ENCODE results near the gene CCDC144A.
A peak's percentile ranks its signal among the peaks of the same experiment; 100 is the strongest.
"Not testable (repeated sequence)": the region's sequence is repeated elsewhere in the genome, so short reads cannot be mapped to it uniquely, and the experiment has no call there.

The CCDC144A gene, protein sequence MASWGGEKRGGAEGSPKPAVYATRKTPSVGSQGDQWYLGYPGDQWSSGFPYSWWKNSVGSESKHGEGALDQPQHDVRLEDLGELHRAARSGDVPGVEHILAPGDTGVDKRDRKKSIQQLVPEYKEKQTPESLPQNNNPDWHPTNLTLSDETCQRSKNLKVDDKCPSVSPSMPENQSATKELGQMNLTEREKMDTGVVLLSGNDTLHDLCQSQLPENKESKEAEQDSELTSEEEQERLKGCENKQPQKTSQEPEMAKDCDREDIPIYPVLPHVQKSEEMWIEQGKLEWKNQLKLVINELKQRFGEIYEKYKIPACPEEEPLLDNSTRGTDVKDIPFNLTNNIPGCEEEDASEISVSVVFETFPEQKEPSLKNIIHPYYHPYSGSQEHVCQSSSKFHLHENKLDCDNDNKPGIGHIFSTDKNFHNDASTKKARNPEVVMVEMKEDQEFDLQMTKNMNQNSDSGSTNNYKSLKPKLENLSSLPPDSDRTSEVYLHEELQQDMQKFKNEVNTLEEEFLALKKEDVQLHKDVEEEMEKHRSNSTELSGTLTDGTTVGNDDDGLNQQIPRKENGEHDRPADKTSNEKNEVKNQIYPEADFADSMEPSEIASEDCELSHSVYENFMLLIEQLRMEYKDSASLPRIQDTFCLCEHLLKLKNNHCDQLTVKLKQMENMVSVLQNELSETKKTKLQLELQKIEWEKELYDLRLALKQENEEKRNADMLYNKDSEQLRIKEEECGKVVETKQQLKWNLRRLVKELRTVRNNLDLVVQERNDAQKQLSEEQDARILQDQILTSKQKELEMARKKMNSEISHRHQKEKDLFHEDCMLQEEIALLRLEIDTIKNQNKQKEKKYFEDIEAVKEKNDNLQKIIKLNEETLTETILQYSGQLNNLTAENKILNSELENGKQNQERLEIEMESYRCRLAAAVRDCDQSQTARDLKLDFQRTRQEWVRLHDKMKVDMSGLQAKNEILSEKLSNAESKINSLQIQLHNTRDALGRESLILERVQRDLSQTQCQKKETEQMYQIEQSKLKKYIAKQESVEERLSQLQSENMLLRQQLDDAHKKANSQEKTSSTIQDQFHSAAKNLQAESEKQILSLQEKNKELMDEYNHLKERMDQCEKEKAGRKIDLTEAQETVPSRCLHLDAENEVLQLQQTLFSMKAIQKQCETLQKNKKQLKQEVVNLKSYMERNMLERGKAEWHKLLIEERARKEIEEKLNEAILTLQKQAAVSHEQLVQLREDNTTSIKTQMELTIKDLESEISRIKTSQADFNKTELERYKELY (N-terminal part only)

DNA sequence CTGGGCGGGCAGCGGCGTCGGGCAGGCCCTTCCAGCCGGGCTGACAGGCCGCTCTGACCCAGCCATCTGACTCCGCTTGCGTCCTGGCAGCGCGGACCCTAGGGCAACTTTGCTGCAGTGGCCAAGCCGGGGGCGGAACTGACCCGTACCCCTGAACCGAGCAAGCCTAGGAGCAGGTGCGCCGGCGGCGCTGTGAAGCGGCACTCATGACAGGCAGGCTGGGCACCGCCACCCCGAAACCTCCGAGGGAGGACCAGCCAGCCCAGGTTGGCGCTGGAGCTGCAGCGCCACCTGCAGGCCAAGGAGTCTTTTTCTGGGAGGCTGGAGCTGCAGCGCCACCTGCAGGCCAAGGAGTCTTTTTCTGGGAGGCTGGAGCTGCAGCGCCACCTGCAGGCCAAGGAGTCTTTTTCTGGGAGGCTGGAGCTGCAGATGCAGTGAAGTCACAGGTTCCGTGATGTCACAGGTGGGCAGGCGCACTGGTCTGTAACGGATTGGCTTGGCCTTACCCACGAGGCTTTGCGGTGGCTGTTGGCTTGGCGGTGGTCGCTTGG, at the start of gene CCDC144A:
TSS of gene CCDC144A (plus strand) at position 511 of the 551 bp plus-strand sequence. CDS start 160 bp downstream, outside the sequence.
- DNase-seq, result peak; percentile 53 to 74

DNA sequence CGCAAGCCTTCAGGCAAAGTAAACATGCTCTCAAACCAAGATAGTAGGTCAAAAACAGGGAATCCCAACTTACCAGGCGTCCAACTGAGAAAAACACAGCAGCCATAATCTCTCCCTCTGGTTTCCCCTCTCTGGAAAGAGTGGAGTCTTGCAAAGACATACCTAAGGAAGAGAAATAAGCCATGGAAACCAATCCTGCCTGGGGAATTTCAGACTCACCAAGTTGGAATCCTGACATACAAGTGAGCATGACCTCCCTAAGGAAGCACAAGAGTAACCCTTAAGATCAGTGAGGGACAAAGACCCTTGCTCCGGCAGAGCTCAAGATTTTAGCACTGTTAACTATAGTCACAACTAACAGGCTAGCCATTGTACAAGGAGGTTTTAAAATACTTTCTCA, 40.5 kb upstream of the CCDC144A start:
- no peak for DNase-seq

DNA sequence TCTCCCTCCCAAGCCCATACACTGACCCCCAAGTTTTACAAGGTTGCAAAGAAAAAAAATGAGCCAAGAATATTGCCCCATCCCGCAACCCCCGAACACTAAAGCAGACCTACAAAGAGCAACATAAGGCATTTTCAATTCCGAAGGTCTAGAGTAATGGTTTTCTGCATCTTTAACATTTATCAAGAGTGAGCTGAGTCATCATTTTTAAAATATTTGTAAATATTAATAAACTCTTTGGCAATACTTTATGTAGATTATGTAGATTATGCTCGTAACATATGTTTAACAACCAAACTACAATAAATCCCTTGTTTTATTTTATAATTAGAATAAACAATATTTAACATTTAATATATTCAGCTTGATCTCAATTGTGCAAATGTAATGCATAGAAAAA, 37.8 kb upstream of the CCDC144A start:
- DNase-seq, result no peak

DNA sequence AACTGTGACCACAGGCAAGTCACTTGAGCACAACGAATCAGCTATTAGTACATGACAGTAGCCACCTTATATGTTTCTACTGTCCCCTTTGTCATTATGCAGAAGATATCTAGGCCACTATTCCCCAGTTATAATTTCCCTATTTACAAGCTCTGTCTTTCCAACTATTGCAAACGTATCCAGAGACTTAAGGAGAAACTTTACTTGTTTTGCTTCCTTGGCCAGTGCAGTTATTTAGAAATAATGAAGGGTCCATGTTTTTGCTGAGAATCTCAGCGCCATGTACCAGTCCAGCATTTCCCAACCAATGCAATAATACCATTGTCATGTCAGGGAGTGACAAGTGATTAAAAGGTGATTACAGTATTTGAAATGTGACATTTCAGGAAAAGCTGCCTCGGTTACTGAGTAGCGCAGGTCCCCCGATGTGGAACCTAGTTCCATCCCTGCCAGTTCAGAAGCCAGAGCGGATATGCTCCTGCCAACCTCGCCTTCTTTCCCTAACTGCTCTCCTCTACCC, 37.1 kb upstream of the CCDC144A start:
- DNase-seq, result no peak

DNA sequence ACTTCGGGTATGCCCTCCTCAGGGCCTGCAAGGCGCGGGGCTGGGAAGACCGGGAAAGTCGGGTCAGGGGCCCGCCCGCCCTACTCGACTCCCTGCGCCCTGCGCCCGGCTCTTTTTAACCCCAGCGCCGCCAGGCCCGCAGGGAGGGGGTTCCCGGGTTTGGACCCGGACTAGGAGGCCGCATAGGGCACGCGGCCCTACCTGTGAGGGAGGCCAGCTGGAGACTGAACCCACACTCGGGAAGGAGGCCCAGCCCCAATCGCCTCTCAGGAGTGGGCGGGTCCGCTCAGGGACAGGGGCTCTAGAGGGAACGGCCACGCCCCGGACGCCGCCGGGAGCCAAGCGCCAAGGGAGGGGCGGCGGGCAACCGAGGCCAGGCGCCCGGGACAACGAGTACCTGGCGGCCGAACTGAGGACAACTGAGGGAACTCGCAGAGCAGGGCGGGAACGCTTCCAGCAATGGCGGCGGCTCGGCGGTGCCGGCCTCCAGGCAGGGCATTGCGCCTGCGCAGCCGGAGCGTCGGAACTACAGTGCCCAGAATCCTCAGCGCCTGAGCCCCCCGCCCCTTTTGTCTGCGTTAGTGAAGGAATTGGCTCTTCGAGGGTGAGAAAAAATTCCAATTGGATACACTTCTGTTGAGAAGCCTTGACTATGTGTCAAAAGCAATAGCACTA, 36.5 kb upstream of the CCDC144A start, which contains the start of gene ZNF624:
TSS of gene ZNF624 (minus strand) at position 484 of the 675 bp plus-strand sequence.
- peak; percentile 83 to 86 for DNase-seq

DNA sequence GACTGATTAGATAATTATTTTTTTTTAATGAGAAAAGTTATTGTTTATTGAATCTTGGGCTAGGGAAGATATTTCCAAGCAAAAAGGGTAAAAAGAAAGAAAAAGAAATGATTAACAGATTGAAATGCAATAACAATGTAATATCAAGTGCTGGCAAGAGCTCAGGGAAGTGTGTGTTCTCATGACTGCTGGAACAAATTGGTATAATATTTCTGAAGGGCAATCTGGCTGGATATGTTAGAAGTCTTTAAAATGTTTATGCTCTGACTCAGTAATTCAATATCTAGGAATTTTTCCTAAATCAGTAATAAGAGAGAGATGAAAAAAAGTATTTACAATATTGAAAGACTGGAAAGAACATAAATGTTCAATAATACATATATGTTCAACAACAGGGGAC, 28.8 kb upstream of the CCDC144A start:
- no peak for DNase-seq

DNA sequence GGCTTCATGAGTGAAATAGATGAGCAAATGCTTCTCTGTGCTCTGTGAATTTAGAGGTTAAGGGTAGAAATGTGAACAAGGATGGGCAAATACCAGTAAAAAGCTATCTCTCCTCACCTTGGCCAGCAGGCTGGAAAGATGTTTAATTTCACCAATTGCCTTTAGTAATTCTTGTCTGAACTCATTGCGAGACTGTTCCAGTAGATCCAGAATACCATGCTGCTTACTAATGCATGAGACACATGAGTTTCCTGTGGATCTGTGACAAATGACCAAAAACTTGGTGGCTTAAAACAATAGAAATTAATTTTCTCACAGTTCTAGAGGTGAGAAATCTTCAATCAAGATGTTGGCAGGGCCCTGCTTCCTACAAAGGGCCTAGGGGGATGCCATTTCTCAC, 27.1 kb upstream of the CCDC144A start:
- DNase-seq, result no peak

DNA sequence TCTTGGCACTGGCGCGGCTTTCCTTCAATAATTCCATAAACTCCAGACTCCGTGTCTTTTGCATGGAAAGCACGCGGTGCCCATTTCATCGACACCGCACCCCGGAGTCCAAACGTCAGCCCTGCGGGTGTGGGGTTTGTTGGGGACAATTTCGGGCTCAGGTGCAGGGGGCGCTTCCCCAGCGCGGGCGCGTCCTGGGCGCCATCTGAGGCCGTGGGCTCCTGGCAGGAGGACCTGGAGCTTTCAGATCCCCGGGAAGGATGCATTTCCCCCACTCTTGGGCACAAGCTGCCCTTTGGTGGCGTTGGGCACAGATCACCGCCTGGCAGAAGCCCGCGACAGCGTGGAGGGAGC, 23.5 kb upstream of the CCDC144A start:
- DNase-seq, result not testable (repeated sequence)

DNA sequence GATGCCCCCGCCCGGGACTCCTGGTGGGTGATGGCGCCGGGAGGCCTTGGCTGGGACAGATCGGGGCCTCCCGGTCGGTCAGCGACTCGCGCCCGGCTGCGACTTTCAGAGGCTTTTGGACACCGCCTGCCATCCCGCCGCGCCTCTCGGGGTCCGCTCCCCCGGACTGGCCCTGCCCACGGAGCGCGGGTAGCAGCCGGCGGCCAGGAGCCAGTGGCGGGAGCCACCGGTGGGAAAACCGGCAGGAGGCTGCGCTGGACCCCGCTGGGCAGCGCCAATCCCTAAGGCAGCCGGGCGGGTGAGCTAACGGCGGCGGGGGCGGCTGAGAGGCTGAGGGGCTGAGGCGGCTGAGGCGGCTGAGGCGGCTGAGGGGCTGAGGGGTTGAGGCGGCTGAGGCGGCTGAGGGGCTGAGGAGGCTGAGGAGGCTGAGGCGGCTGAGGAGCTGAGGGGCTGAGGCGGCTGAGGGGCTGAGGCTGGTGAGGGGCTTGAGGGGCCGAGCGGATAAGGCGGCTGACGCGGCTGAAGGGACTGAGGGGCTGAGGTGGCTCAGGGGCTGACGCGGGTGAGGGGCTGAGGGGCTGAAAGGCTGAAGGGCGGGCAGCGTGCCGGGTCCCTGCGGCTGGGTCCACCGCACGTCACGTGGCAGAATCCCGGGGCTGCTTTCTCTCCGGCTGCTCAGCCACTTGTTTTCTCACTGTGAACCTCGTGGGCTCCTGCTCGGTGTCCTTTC, 23.0 kb upstream of the CCDC144A start:
- not testable (repeated sequence) for DNase-seq

DNA sequence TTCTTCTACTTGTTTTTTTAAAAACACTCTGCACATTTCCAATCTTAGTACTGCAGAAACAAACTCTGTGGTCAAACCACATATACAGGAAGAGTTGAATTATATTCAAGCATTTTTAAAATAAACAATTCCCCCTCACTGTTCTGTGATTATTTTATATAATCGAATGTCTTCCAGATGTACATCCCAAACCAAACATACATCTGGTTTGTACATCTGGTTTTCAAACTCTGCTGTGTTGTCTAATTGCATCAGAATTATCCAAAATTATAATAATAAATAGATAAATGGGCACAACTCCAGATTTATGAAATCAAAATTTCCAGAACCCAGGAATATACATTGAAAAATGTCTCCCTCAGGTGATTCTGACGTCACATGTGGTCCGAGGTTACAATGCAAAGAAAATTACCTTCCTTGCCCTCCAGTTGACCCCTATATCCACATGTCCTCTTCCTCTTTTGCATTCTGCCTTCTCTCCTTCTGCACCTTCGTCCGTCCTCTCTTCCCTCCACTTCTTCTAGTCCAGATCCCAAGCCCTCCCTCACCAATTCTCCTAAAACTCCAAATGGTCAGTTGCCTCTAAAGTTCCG, 13.3 kb upstream of the CCDC144A start:
- no peak for DNase-seq

DNA sequence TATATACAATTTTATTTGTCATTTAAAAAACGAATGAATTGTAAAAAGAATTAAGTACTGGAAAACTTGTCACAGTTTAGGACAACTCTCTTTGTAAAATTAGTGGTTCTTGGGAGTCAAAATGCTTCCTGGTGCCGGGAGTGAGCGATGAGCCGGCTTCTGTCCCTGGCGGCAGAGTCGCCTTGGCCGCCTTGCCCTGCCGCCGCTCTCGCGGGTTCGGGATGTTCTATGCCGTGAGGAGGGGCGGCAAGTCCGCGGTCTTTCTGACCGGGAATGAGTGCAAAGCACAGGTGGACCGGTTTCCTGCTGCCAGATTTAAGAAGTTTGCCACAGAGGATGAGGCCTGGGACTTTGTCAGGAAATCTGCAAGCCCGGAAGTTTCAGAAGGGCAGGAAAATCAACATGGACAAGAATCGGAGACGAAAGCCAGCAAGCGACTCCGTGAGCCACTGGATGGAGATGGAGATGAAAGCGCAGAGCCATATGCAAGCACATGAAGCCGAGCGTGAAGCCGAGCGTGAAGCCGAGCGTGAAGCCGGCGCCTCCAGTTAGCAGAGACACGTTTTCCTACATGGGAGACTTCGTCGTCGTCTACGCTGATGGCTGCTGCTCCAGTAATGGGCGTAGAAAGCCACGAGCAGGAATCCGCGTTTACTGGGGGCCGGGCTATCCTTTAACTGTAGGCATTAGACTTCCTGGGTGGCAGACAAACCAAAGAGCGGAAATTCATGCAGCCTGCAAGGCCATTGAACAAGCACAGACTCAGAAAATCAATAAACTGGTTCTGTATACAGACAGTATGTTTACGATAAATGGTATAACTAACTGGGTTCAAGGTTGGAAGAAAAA, 6.5 kb upstream of the CCDC144A start:
- not testable (repeated sequence) for DNase-seq

DNA sequence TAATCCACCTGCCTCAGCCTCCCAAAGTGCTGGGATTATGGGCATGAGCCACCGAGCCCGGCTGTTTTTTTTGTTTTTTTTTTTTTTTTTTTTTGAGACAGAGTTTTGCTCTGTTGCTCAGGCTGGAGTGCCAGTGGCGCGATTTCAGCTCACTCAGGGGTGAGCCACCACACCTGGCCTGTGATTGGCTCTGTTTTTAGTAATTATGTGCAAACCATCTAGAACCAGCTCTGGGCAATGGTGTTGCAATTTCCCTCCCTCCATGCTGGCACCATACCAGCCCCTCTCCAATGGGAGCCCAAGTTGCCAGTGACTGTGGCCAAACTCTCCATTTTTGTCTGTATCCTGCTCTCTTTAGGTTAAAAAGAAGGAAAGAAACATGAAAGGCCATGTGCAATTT, 4.0 kb upstream of the CCDC144A start:
- not testable (repeated sequence) for DNase-seq

DNA sequence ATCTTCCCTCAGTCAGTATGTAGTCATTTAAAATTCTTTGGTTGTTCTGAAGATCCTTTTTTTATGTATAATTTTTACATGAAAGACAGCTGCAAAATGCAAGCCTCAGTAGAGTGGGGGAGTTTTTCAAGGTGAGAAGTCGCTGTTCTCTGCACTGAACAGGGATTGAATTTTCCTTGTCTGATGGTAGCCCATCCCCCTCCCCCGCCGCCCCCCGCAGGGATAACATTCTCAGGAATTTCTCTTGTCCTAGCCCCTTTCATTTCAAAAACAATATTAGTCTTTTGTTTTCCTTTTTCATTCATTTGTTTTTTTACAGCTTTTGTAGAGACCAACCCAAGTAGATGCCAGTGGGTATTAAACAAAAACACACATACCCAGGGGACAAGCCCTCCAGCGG, 2.9 kb upstream of the CCDC144A start:
- not testable (repeated sequence) for DNase-seq

DNA sequence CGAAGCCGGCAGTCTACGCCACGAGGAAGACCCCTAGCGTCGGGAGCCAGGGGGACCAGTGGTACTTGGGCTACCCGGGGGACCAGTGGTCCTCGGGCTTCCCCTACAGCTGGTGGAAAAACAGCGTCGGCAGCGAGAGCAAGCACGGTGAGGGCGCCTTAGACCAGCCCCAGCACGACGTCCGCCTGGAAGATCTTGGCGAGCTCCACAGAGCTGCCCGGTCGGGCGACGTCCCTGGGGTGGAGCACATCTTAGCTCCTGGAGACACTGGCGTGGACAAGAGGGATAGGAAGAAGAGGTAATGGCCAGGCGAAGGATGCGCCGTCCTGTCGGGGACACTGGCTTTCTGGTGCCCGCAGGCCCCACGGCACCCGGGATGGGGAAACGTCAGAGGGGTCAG, 406 bp downstream of the CCDC144A start:
- DNase-seq, result not testable (repeated sequence)

DNA sequence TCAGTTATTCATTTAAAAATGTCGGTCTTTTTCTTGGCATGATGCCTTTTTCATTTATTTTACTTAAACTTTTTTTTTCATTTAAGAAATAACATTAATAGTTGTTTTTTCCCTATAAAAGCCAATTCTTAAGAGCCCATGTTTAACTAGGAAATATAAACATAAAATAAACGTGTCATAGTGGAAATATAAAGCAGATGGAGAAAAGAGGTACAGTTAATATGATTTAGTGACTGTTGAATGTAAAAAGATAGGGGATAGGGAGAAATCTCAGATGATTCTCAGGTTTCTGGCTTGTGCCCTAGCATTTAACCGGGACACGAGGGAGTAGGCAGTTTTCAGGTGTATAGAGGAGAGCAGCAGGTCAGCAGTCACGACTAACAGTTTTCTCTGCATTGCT, 7.6 kb downstream of the CCDC144A start:
- not testable (repeated sequence) for DNase-seq

DNA sequence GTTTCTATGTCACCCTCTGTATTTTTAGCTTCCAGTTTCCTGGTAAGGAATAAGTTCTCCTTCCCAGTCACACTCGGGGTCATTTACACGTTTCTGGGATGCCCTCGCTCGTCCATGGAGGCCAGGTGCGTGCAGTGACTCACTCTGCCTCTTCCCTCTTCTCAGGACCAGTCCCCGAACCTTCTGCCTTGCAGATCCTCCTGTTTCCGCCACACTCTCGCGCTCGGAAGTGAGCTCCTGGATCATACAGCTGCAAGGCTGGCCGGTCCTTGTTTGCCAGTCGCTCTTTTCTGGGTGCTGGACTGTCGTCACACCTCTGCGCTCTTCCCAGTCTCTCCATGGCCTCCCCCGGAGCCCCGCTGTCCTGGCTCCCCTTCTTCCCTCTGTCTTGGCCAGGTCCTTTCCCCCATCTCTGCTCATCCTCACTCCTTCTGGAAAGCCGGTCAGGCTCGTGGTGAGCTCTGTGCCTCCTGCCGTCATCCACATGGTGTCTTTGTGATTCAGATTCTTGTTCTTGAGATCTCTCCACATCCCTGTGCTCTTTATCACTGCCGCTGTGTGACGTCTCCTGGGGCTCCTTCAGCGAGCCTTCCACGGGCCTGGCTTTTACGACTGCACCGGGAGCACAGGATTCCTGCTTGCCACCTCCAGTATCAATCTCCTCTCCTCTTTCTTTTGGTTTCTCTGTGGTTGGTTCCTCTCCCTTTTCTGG, 55.6 kb downstream of the CCDC144A start:
- not testable (repeated sequence) for DNase-seq

DNA sequence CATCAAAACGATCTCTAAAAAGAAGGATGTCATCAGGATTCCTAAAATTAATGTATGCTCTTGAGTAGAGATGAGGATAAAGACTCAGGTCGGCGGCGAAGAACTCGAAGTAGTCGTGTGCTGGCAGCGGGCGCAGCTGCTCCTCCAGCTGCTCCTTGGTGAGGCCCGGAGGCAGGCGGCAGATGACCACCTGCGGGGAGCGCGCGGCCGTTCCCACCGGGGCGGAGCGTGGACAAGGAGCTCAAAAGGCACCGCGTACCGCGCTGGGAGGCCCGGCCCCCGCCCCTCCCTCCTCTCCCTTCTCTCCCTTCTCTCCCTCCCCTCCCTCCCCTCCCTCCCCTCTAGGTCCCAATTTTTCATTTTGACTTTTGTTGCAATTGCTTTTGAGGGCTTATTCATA, 56.5 kb downstream of the CCDC144A start:
- DNase-seq, result not testable (repeated sequence)

DNA sequence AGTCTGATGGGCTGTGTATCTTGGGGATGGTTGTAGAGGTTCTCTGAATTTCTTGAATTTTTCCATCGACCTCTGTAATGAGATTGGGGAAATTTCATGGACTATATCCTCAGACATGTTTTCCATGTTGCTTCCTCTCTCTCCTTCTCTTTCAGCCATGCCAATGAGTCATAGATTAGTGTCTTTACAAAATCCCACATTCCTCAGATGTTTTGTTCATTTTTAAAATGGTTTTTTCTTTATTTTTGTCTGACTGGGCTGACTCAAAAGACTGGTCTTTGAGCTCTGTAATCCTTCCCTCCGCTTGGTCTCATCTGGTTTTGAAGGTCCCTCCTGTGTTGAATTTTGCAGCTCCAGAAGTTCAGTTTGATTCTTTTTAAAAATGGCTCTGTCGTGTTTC, 60.5 kb downstream of the CCDC144A start:
- DNase-seq, result not testable (repeated sequence)
